Right atrium auricular region (tissue), 2 donors: ENCODE results near the gene RLF. TPM values are rescaled to one million over a fixed set of nuclear protein-coding genes. Genes with fewer than 3 reads are reported as not detected.

Experiments
- DNase-seq: peaks from one replicate; pipeline ENCODE4 v3.0.0-alpha.2; 2019; ENCODE audit warnings: low spot score
- H3K27ac ChIP-seq, 2 donors: fragments of 200-600 bp; sonication (generic); 1 replicate in 1 of 2; 2 replicates in 1 of 2; pipeline ENCODE4 v1.5.1; 2016 to 2019
- H3K27me3 ChIP-seq, 2 donors: fragments of 200-600 bp; sonication (generic); one replicate each; pipeline versions ENCODE4 v1.5.1 to v1.6.0; 2017 to 2019
- H3K36me3 ChIP-seq: fragments of 200-600 bp; sonication (generic); one replicate; pipeline ENCODE4 v1.5.1; 2016
- H3K4me1 ChIP-seq, 2 donors: fragments of 200-600 bp; sonication (generic); one replicate each; pipeline versions ENCODE4 v1.5.1 to v1.6.0; 2017 to 2019
- H3K4me3 ChIP-seq, 2 donors: fragments of 200-600 bp; sonication (generic); 1 replicate in 1 of 2; 2 replicates in 1 of 2; pipeline ENCODE4 v1.5.1; 2017 to 2019; ENCODE audit warnings: mild to moderate bottlenecking in 1 of 2, moderate library complexity in 1 of 2
- H3K9me3 ChIP-seq, 2 donors: fragments of 200-600 bp; sonication (generic); one replicate each; pipeline ENCODE4 v1.5.1; 2019
- total RNA-seq, 2 donors: library from RNA; depleted of rRNA; stranded (reverse); fragments of >200 nt; gene quantifications; one replicate each; pipeline ENCODE4 v1.1.0, GENCODE V29; 2016
- TF ChIP-seq, protein P1 (sequence below), 2 donors: fragments of 200-600 bp; sonication (generic); IDR thresholded peaks; one replicate each; pipeline ENCODE4 v1.5.1; 2019; ENCODE audit warnings: antibody characterized with exemption in 2 of 2

RLF gene
- total RNA-seq, 2 donors from 2014 or later, result 11.4 to 12.6 TPM

DNA sequence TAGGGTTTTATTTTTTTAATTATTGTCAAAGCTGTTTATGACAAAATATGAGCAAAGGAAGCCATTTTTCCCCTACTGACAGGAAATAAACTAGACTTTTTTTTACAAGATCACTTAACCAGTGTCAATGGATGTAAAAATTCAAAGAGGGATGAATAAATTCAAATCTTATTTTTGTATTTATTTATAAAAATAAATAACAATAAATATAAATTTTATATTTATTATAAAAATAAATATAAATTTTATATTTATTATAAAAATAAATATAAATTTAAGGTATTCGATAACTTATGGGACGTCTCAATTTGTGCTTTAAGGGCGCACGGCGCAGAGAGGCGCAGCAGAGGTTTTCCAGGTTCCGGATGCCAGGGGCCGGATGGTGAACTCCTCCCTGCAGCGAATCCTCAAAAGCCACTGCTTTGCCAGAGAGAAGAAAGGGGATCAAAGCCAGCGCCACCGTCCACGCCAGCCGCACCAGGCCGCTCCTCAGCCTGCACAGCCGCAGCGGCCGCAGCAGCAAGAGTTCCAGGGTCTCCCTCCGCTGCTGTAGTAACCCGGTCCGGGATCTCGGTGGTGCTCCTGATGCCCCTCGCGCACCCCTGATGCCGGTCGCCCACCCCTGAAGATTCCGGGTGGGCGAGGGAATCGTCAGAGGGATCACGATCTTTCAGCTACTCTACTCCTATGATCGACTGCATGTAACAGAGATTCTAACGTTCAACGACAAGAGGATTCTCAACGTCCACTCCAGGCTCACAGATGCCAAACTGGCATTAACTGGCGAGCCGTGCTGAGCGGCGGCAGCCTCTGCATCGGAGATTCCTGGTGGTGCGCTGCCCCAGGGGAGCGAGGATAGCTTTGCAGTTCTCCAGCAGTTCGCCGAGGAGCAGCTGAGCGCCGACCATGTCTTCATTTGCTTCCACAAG is 28.5 kb upstream of the RLF start:
- H3K4me1 ChIP-seq, result no peaks in the 10 kb centered on the region
- H3K27ac ChIP-seq, result no peak overlapping the region
- no peak for DNase-seq
- no peaks in the 10 kb centered on the region for H3K27me3 ChIP-seq
- H3K9me3 ChIP-seq, result no peaks in the 10 kb centered on the region
- H3K4me3 ChIP-seq, result peak overlapping the region in 1 of 2 donors; percentile 34
- H3K36me3 ChIP-seq, result no peaks in the 10 kb centered on the region
- TF ChIP-seq, protein P1, sequence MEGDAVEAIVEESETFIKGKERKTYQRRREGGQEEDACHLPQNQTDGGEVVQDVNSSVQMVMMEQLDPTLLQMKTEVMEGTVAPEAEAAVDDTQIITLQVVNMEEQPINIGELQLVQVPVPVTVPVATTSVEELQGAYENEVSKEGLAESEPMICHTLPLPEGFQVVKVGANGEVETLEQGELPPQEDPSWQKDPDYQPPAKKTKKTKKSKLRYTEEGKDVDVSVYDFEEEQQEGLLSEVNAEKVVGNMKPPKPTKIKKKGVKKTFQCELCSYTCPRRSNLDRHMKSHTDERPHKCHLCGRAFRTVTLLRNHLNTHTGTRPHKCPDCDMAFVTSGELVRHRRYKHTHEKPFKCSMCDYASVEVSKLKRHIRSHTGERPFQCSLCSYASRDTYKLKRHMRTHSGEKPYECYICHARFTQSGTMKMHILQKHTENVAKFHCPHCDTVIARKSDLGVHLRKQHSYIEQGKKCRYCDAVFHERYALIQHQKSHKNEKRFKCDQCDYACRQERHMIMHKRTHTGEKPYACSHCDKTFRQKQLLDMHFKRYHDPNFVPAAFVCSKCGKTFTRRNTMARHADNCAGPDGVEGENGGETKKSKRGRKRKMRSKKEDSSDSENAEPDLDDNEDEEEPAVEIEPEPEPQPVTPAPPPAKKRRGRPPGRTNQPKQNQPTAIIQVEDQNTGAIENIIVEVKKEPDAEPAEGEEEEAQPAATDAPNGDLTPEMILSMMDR (IDR thresholded peaks at IDR 0.05), result no peak

DNA sequence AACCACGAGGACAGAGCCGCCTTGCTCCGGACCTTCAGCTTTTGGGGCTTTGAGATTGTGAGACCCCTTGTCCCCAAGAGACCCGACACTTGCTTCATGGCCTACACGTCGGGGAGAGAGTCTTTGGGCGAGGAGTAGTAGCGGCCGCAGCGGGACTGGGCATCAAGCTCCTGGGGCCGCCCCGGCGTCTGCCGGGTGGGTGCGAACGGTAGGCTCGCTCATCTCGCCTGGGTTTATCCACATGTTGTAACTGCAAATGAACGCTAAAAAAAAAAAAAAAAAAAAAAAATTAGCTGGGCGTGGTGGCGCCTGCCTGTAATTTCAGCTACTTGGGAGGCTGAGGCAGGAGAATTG is 27.9 kb upstream of the RLF start:
- no peaks in the 10 kb centered on the region for H3K27me3 ChIP-seq
- H3K4me1 ChIP-seq, result no peaks in the 10 kb centered on the region
- peak overlapping the region in 1 of 2 donors; percentile 34 for H3K4me3 ChIP-seq
- no peak for DNase-seq
- TF ChIP-seq, protein P1 (IDR thresholded peaks at IDR 0.05), result no peak
- H3K9me3 ChIP-seq, result no peaks in the 10 kb centered on the region
- no peaks in the 10 kb centered on the region for H3K36me3 ChIP-seq
- no peak overlapping the region for H3K27ac ChIP-seq

DNA sequence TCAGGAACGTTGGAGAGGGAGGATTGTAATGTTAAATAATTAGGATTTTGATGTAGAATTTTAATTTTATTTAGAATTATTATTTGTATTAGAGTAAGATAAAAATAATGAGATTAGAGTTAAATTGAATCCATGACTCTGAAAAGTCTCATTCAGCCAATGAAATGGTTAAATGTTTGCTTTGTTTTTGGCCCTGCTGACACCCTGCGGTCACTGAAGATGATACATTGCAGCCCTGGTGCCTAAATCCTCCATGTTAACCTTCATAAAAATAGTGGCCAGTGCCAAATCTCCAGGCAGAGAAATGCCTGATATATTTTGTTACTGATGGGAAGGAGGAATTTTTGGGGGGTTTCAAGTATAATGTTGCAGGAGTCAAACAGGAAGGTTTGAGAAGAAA is 27.3 kb upstream of the RLF start:
- Histone ChIP-seq H3K9me3 (no peaks in the 10 kb centered on the region), H3K4me1 (no peaks in the 10 kb centered on the region), H3K36me3 (no peaks in the 10 kb centered on the region), H3K4me3 (no peak overlapping the region), H3K27me3 (no peaks in the 10 kb centered on the region), H3K27ac (no peak overlapping the region)
- TF ChIP-seq, protein P1 (IDR thresholded peaks at IDR 0.05), result no peak
- no peak for DNase-seq

DNA sequence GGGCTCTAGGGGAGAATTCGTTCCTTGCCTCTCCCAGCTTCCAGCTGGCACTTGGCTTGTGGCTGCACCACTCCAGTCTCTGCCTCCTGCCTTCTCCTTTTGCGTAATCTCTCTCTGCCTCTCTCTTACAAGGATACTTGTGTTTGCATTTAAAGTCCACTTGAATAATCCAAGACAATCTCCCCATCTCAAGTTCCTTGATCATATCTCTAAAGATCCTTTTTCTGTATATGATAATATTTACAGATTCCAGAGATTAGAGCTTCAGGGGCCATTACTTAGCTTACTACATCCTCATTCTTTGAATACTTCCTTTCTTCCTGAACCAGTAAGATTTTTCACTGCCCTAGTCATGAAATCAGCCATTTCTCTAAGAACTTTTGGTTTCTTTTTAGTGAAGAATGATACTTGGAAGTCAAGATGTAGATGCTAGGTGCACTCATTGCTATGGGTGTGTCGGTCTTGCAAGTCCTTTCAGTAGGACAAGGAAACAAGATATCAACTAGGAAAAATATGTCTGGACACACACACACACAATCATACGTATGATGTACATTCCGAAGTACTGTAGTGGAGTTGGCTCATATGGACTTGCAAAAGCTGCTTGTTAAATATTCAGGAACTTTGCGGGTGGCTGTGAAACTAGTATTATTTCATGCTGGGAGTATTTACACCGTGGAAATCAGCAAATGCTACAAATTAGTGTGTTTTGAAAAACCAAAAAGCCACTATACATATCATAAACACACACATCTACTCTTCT is 20.8 kb upstream of the RLF start:
- no peaks in the 10 kb centered on the region for H3K9me3 ChIP-seq
- DNase-seq, result no peak
- H3K27me3 ChIP-seq, result no peaks in the 10 kb centered on the region
- H3K4me1 ChIP-seq, result no peaks in the 10 kb centered on the region
- no peaks in the 10 kb centered on the region for H3K36me3 ChIP-seq
- H3K27ac ChIP-seq, result no peak overlapping the region
- TF ChIP-seq, protein P1 (IDR thresholded peaks at IDR 0.05), result no peak
- no peak overlapping the region for H3K4me3 ChIP-seq

DNA sequence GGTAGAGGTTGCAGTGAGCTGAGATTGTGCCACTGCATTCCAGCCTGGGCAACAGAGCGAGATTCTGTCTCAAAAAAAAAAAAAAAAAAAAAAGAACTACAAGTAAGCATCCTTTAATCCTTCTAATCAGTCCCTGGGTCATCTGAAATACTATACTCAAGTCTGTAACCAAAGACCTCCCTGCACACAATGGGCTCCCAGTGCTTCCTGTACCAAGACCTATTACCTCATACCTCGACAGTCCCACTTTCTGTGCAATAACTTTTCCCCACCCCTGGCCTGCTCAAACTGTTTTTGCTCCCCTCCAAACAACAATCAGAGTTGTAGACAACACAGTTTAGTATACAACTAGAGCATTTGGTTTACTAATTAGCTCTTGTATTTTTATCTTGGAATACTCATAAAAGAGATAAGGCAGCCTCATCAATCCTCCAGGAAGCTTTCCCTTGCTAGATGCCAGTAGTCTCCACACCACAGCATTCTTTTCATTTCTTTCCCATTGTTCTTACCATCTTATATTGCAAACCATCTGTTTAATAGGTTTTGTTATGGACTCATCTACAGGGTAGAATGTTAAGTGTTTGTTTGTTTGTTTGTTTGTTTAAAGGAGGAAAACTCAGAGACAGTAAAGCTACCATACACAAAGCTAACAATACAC is 19.2 kb upstream of the RLF start:
- H3K27ac ChIP-seq, result no peak overlapping the region
- no peaks in the 10 kb centered on the region for H3K27me3 ChIP-seq
- H3K36me3 ChIP-seq, result no peaks in the 10 kb centered on the region
- no peaks in the 10 kb centered on the region for H3K9me3 ChIP-seq
- no peaks in the 10 kb centered on the region for H3K4me1 ChIP-seq
- no peak overlapping the region for H3K4me3 ChIP-seq
- DNase-seq, result no peak
- TF ChIP-seq, protein P1 (IDR thresholded peaks at IDR 0.05), result no peak
